ENCODE measurements around the gene ST7L.

DNA sequence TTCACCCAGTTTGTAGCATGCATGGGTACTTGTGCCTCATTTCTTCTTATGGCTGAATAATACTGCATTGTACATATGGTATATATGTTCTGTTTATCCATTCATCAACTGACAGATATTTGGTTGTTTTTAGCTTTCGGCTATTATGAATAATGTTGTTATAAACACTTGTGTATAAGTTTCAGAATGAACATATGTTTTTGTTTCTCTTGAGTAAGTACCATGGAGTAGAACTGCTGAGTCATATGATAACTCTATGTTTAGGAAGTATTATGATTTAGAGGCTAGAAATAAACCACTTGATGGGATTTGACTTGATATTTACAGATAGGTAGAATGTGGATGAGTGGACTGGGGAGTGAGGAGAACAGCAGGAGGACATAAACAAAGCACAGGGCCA lies 61.6 kb downstream of the ST7L start:
- TF ChIP-seq POLR2A (IDR thresholded peaks at IDR 0.05) (no peak), CTCF (IDR thresholded peaks at IDR 0.05) (no peak), EP300 (IDR thresholded peaks at IDR 0.05) (no peak)
